ENCODE results near the gene PLTP. TPM values are rescaled to one million over a fixed set of nuclear protein-coding genes. Genes with fewer than 3 reads are reported as not detected.

PLTP gene
- total and polyA plus RNA-seq, 2 of the 13 experiments (the other 11 are each of a cell fraction or from before 2014, with no cell fraction given), result 16.9 to 28.6 TPM

DNA sequence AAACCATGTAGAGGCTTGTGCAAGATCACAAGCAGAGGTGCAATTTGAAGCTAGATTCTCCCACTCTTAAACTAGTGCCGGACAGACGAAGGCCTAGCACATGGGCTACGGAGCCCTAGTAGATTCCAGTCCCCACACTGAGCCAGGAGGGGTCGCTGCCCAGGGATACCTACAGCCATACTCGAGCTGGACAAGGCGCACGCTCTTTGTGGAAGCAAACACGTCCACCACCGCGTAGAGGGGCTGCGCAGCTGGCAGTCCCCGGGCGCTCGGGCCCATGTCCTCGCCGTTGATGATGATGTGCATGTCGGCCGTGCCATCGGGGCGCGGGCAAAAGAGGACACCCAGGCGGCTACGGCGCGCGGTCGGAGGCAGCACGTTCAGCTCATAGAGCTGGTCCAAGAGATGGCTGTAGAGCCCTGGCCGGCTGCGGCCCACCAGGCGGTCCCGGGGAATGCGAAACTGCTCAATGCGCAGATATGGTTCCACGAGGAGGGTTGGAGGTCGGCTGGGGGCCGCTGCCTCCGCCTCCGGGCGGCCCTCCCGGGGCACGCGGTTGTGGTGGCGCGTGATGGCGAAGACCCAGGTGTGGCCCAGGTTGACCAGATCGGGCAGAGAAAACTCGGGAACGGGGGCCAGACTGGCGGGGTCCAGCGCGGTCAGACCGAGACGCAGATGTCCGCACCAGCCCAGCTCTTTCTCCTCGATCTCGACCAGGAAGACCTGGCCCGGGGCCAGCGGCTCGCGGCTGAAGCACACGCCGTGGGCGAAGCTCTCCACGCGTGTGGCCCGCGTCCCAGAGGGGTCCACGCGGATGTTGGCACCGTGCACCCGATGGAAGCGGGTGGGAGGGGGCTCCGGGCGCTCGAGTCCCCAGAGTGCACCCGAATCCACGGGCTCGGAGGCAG lies 21.6 kb downstream of the PLTP start (continued):
- TF ChIP-seq ZBTB14 (CRISPR knock-in tag; IDR thresholded peaks at IDR 0.05), result peak; percentile 61; the same call in 1 of the 2 replicates
- TF ChIP-seq, protein P1, sequence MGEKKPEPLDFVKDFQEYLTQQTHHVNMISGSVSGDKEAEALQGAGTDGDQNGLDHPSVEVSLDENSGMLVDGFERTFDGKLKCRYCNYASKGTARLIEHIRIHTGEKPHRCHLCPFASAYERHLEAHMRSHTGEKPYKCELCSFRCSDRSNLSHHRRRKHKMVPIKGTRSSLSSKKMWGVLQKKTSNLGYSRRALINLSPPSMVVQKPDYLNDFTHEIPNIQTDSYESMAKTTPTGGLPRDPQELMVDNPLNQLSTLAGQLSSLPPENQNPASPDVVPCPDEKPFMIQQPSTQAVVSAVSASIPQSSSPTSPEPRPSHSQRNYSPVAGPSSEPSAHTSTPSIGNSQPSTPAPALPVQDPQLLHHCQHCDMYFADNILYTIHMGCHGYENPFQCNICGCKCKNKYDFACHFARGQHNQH (CRISPR knock-in tag; IDR thresholded peaks at IDR 0.05), result peak; percentile 67; the same call in 1 of the 2 replicates
- TF ChIP-seq ZNF232 (CRISPR knock-in tag; IDR thresholded peaks at IDR 0.05; ENCODE audit: borderline replicate concordance), result peak; percentile 83; the same call in 1 of the 2 replicates
- TF ChIP-seq, protein P2, sequence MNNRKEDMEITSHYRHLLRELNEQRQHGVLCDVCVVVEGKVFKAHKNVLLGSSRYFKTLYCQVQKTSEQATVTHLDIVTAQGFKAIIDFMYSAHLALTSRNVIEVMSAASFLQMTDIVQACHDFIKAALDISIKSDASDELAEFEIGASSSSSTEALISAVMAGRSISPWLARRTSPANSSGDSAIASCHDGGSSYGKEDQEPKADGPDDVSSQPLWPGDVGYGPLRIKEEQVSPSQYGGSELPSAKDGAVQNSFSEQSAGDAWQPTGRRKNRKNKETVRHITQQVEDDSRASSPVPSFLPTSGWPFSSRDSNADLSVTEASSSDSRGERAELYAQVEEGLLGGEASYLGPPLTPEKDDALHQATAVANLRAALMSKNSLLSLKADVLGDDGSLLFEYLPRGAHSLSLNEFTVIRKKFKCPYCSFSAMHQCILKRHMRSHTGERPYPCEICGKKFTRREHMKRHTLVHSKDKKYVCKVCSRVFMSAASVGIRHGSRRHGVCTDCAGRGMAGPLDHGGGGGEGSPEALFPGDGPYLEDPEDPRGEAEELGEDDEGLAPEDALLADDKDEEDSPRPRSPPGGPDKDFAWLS (CRISPR knock-in tag; IDR thresholded peaks at IDR 0.05; ENCODE audit: borderline replicate concordance), result no peak
- TF ChIP-seq BCL3 (CRISPR knock-in tag; IDR thresholded peaks at IDR 0.05), result peak; percentile 90
- no peak; the same call in 1 of the 2 replicates for TF ChIP-seq BORCS8-MEF2B (CRISPR knock-in tag; IDR thresholded peaks at IDR 0.05)
- TF ChIP-seq ATF7 (IDR thresholded peaks at IDR 0.05), result no peak
- TF ChIP-seq ATF7 (CRISPR knock-in tag; IDR thresholded peaks at IDR 0.05), result no peak; the same call in 1 of the 2 replicates
- TF ChIP-seq SNAPC2 (CRISPR knock-in tag; IDR thresholded peaks at IDR 0.05), result 0 out of 2 replicates have a peak, but pooled peaks have one; percentile 2
- TF ChIP-seq ZNF530 (CRISPR knock-in tag; IDR thresholded peaks at IDR 0.05; ENCODE audit: low read depth), result no peak
- no peak for TF ChIP-seq PHF20 (CRISPR knock-in tag; IDR thresholded peaks at IDR 0.05)
- peak; percentile 53; the same call in 1 of the 2 replicates for TF ChIP-seq SIX4 (CRISPR knock-in tag; IDR thresholded peaks at IDR 0.05)
- TF ChIP-seq RFXAP (CRISPR knock-in tag; IDR thresholded peaks at IDR 0.05; ENCODE audit: borderline replicate concordance), result peak; percentile 57; the same call in 1 of the 2 replicates
- no peak; the same call in 1 of the 2 replicates for TF ChIP-seq ZBTB38 (CRISPR knock-in tag; IDR thresholded peaks at IDR 0.05)
- TF ChIP-seq ZNF253 (CRISPR knock-in tag; IDR thresholded peaks at IDR 0.05; ENCODE audit: borderline replicate concordance), result no peak
- TF ChIP-seq TEF (CRISPR knock-in tag; IDR thresholded peaks at IDR 0.05), result no peak; the same call in 1 of the 2 replicates
- no peak; the same call in none of the 2 replicates for TF ChIP-seq ZNF709 (CRISPR knock-in tag; IDR thresholded peaks at IDR 0.05)
- TF ChIP-seq MTERF4 (CRISPR knock-in tag; IDR thresholded peaks at IDR 0.05), result 0 out of 2 replicates have a peak, but pooled peaks have one; percentile 26
- no peak; the same call in 1 of the 2 replicates for TF ChIP-seq JDP2 (CRISPR knock-in tag; IDR thresholded peaks at IDR 0.05; ENCODE audit: borderline replicate concordance)

Measured in HepG2 (cell line).